Stimulated activated CD8-positive, alpha-beta memory T cell treated with anti-CD3 and anti-CD28 coated beads, Interleukin-15, amount 100 ng/mL, for 4 hours (primary cell): Measurements from ENCODE around the gene ESRRA.
A peak's percentile ranks its signal among the peaks of the same experiment; 100 is the strongest.
"Not testable (repeated sequence)": the region's sequence is repeated elsewhere in the genome, so short reads cannot be mapped to it uniquely, and the experiment has no call there.

Source experiments
- DNase-seq, 2 donors: peaks; one replicate each; pipeline ENCODE4 v3.0.0-alpha.2; 2020; ENCODE audit warnings: low read depth in 2 of 2

ESRRA gene

GRCh38 chr11:64291752-64292459 lies 13.4 kb upstream of the ESRRA start:
- no peak for DNase-seq

GRCh38 chr11:64292460-64293254 lies 12.7 kb upstream of the ESRRA start:
- DNase-seq = no peak

GRCh38 chr11:64294774-64295173 lies 10.6 kb upstream of the ESRRA start:
- no peak for DNase-seq

- DNase-seq = no peak
Observed at GRCh38 chr11:64295760-64296159, 9.6 kb upstream of the ESRRA start.

- no peak for DNase-seq
Observed at GRCh38 chr11:64296236-64296635, 9.1 kb upstream of the ESRRA start.

- no peak for DNase-seq
Observed at GRCh38 chr11:64296830-64297698, 8.3 kb upstream of the ESRRA start.

GRCh38 chr11:64297699-64298358 lies 7.5 kb upstream of the ESRRA start:
- no peak for DNase-seq

- no peak for DNase-seq
Observed at GRCh38 chr11:64298966-64299846, 6.1 kb upstream of the ESRRA start.

- no peak for DNase-seq
Observed at GRCh38 chr11:64299847-64300648, 5.3 kb upstream of the ESRRA start, which contains the start of gene CATSPERZ. Gene CATSPERZ (plus strand): TSS chr11:64300358. CDS start chr11:64300411, 53 bp downstream.

- DNase-seq = no peak
Observed at GRCh38 chr11:64303109-64304031, 2.0 kb upstream of the ESRRA start.

- no peak for DNase-seq
Observed at GRCh38 chr11:64304032-64304315, 1.4 kb upstream of the ESRRA start.

GRCh38 chr11:64304316-64305072 lies 830 bp upstream of the ESRRA start:
- DNase-seq = peak; percentile 74 to 81

GRCh38 chr11:64305691-64306562 lies 603 bp downstream of the ESRRA start:
- peak; percentile 56 to 61 for DNase-seq

GRCh38 chr11:64306563-64306875 lies 1.2 kb downstream of the ESRRA start:
- no peak for DNase-seq

GRCh38 chr11:64306876-64307622 lies 1.7 kb downstream of the ESRRA start:
- no peak for DNase-seq

- DNase-seq = not testable (repeated sequence)
Observed at GRCh38 chr11:64307795-64308194, 2.5 kb downstream of the ESRRA start.

GRCh38 chr11:64312947-64313346 lies 7.6 kb downstream of the ESRRA start:
- no peak for DNase-seq
